ENCODE data around the gene BBX. TPM values are rescaled to one million over a fixed set of nuclear protein-coding genes. Genes with fewer than 3 reads are reported as not detected.

The BBX gene
- total and polyA plus RNA-seq, 2 of the 13 experiments (the other 11 are each of a cell fraction or from before 2014, with no cell fraction given) = 13.7 to 23.2 TPM

- TF ChIP-seq REPIN1 (CRISPR knock-in tag; IDR thresholded peaks at IDR 0.05; ENCODE audit: borderline replicate concordance, low read depth) (0 out of 2 replicates have a peak, but pooled peaks have one; percentile 27), ZUFSP (CRISPR knock-in tag; IDR thresholded peaks at IDR 0.05; ENCODE audit: borderline replicate concordance) (no peak), CEBPG (CRISPR knock-in tag; IDR thresholded peaks at IDR 0.05) (0 out of 2 replicates have a peak, but pooled peaks have one; percentile 54), ZBTB3 (CRISPR knock-in tag; IDR thresholded peaks at IDR 0.05; ENCODE audit: borderline replicate concordance, low read depth) (no peak)
These were observed 161.7 kb downstream of the BBX start (continued) for GRCh38 chr3:107684431-107684925.

- FAIRE-seq (no peak), ATAC-seq (no peak), DNase-seq (ENCODE audit: low spot score) (no peak)
- ChIA-PET POLR2A (interaction anchor here (1.2 kb wide), 1 partner anchor 12 kb away, joined by 3 read pairs; no protein-coding TSS in a partner anchor), CTCF (ENCODE audit: low intra/inter-chr PET ratio, low total read pairs) (no interaction called here)
- intact Hi-C loops (cut with micrococcal nuclease; ENCODE audit: unreplicated experiment) = no loop called here
- Histone ChIP-seq H4K20me1 (ENCODE audit: insufficient read depth, low read length) (no peaks in the 10 kb centered on the region), H3K27ac (ENCODE audit: extremely low read length, insufficient read depth, low read length) (peak overlapping the region; percentile 69), H3K4me1 (ENCODE audit: insufficient read depth, low read length) (peaks cover 94% of the 10 kb centered on the region), H3K79me2 (ENCODE audit: insufficient read depth, low read length) (peaks cover 3% of the 10 kb centered on the region), H3K9me3 (ENCODE audit: low read length) (peaks cover 7% of the 10 kb centered on the region), H3K36me3 (replicated peaks in 1 of 2; ENCODE audit: control insufficient read depth in 1 of 2, insufficient read depth in 2 of 2, low read length in 2 of 2) (no peaks in the 10 kb centered on the region; a peak in 1 of 5 replicates), H3K4me2 (ENCODE audit: low read depth, low read length) (0 out of 2 replicates have a peak overlapping the region, but pooled peaks have one; percentile 19), H2AFZ (ENCODE audit: low read length) (no peak overlapping the region), H3K9ac (ENCODE audit: insufficient read depth, low read depth, low read length) (peak overlapping the region; percentile 57), H3K4me3 (replicated peaks in 1 of 3; ENCODE audit: insufficient read depth in 1 of 3, low read depth in 2 of 3, low read length in 3 of 3) (no peak overlapping the region), H3K27me3 (ENCODE audit: control insufficient read depth in 1 of 2, insufficient read depth in 2 of 2, low read length in 2 of 2) (no peaks in the 10 kb centered on the region)
- BruUV-seq (replicated peaks) = no TSS peak
- in situ Hi-C loops (cut with HindIII; ENCODE audit: extremely low pct_ligation_motif_present, low pct_unique_long_range_greater_than_20kb) = no loop called here
- WGBS (ENCODE audit: low lambda C conversion rate) = 98% methylated on average over 2 of the region's 2 CpGs
- TF ChIP-seq PPARG (CRISPR knock-in tag; conservative IDR thresholded peaks at IDR 0.05) (no peak), HMGXB4 (CRISPR knock-in tag; IDR thresholded peaks at IDR 0.05; ENCODE audit: borderline replicate concordance in 1 of 2, low read depth in 1 of 2) (0 out of 4 replicates have a peak, but pooled peaks of 1 of the 2 experiments have one; percentile 1), MEIS1 (CRISPR knock-in tag; IDR thresholded peaks at IDR 0.05; ENCODE audit: borderline replicate concordance) (peak; percentile 10; the same call in 1 of the 2 replicates), ZNF12 (CRISPR knock-in tag; IDR thresholded peaks at IDR 0.05) (0 out of 2 replicates have a peak, but pooled peaks have one; percentile 12), HNRNPK (IDR thresholded peaks at IDR 0.05; ENCODE audit: low read depth, low read length, poor library complexity, severe bottlenecking) (no peak), IKZF1 (IDR thresholded peaks at IDR 0.05) (no peak)
These were observed 162.6 kb downstream of the BBX start for GRCh38 chr3:107685383-107685782.
